Fibroblast of skin of right biceps (primary cell): Measurements from ENCODE around the gene SLC25A25.

ENCODE experiments used
- DNase-seq: peaks from one replicate; pipeline ENCODE4 v3.0.0-alpha.2; 2013

The SLC25A25 gene

GRCh38 chr9:128149001-128149701 is 81.1 kb downstream of the SLC25A25 start, which contains the start of gene LCN2:
Gene LCN2 (plus strand): TSS chr9:128149453. CDS start chr9:128149526, 73 bp downstream.
- DNase-seq: no peak

GRCh38 chr9:128149951-128150593 is 82.0 kb downstream of the SLC25A25 start:
- no peak for DNase-seq

- no peak for DNase-seq
These were observed 82.7 kb downstream of the SLC25A25 start for GRCh38 chr9:128150594-128151308.

GRCh38 chr9:128151309-128152132 is 83.5 kb downstream of the SLC25A25 start:
- no peak for DNase-seq

GRCh38 chr9:128152133-128153059 is 84.4 kb downstream of the SLC25A25 start:
- DNase-seq: no peak

- DNase-seq: no peak
These were observed 85.3 kb downstream of the SLC25A25 start for GRCh38 chr9:128153060-128153946.

GRCh38 chr9:128153947-128154695 is 86.1 kb downstream of the SLC25A25 start:
- no peak for DNase-seq

GRCh38 chr9:128155736-128156500 is 87.9 kb downstream of the SLC25A25 start:
- no peak for DNase-seq
